ENCODE results near the gene ALCAM.

The ALCAM gene

DNA sequence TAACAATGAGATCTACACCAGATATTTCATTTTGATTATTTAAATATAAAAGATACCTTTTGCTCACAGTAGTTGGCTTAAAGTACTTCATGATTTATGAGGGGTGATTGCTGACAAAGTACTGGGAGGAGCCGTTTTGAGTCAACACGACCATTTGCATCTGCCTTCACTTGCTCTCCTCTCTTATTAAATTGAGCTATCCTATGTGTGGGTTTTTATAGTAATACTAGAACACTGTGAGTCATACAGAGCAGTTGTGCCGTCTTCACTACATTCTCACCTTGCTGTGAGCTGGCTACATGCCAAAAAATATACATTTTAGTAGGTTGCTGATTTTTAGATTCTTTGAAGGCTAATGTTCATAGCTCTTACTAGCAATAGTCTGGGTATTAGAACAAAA is 161.2 kb downstream of the ALCAM start:
- TF ChIP-seq, protein P1, sequence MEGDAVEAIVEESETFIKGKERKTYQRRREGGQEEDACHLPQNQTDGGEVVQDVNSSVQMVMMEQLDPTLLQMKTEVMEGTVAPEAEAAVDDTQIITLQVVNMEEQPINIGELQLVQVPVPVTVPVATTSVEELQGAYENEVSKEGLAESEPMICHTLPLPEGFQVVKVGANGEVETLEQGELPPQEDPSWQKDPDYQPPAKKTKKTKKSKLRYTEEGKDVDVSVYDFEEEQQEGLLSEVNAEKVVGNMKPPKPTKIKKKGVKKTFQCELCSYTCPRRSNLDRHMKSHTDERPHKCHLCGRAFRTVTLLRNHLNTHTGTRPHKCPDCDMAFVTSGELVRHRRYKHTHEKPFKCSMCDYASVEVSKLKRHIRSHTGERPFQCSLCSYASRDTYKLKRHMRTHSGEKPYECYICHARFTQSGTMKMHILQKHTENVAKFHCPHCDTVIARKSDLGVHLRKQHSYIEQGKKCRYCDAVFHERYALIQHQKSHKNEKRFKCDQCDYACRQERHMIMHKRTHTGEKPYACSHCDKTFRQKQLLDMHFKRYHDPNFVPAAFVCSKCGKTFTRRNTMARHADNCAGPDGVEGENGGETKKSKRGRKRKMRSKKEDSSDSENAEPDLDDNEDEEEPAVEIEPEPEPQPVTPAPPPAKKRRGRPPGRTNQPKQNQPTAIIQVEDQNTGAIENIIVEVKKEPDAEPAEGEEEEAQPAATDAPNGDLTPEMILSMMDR (IDR thresholded peaks at IDR 0.05; ENCODE audit: low read length, missing control alignments): no peak
- DNase-seq (ENCODE audit: low read depth): no peak
- no peak overlapping the region for H3K4me3 ChIP-seq (replicated peaks; ENCODE audit: low read depth, low read length)

DNA sequence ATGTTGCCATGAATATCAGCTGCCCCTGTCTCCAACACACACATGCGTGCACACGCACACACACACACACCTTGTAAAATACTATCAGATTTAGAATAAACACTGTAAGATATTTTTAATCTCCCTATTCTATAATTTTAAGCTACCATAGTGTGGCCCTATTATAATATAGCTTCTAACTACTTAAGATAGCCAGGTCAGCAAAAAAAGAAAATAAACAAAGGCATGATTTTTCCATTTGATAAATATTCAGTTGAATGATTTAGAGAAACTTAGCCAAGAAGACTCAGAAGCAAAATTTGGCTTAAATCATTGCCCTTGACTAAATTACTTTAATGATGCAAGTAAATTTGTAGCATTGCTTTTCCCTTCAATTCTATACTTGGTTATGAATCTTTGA is 162.2 kb downstream of the ALCAM start:
- TF ChIP-seq, protein P1 (IDR thresholded peaks at IDR 0.05; ENCODE audit: low read length, missing control alignments): no peak
- H3K4me3 ChIP-seq (replicated peaks; ENCODE audit: low read depth, low read length): no peak overlapping the region
- DNase-seq (ENCODE audit: low read depth): no peak

DNA sequence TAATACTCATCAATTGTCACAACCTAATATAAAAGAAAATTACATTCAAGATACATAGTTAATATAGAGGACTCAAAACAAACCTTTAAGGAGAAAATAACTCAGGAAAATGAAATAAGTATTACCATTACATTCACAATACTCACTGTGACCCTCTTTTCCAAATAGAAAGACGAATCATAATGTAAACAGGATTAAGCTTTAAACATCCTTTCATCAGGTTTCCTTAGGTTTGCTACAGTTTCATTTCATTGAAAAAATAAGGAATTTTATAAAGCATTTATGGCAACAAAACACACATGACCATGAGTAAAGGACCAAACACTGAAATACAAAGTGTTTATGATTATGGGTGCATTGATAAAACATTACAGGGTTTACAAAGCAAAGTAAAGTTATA is 162.7 kb downstream of the ALCAM start:
- no peak overlapping the region for H3K4me3 ChIP-seq (replicated peaks; ENCODE audit: low read depth, low read length)
- DNase-seq (ENCODE audit: low read depth): no peak
- TF ChIP-seq, protein P1 (IDR thresholded peaks at IDR 0.05; ENCODE audit: low read length, missing control alignments): no peak

DNA sequence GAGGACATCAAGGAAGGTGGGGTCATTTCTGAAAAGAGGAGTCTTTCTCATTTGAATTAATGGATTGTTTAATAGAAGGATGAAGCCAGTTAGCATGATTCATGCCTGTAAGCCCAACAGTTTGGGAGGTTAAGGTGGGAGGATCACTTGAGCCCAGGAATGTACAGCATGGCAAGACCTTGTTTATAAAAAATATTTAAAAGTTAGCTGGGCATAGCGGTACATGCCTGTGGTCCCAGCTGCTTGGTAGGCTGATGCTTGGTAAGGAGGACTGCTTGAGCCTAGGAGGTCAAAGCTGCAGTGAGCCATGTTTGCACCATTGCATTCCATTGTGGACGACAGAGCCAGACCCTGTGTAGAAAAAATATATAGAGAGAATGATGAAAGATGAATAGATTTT is 165.5 kb downstream of the ALCAM start:
- H3K4me3 ChIP-seq (replicated peaks; ENCODE audit: low read depth, low read length): no peak overlapping the region
- DNase-seq (ENCODE audit: low read depth): no peak
- TF ChIP-seq, protein P1 (IDR thresholded peaks at IDR 0.05; ENCODE audit: low read length, missing control alignments): no peak

DNA sequence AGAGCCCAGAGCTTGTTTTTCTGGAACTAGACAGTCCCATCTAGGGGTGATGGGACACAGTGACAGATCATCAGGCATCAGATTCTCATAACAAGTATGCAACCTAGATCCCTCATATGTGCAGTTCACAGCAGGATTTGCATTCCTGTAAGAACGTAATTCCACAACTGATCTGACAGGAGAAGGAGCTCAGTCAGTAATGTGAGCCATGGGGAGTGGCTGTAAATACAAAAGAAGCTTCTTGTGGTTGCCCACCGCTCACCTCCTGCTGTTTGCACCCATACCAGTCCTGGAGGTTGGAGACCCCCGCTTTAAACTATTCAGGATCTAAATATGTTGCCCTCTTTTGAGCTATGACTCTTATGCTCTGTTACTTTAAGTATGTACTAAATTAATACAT is 167.3 kb downstream of the ALCAM start:
- DNase-seq (ENCODE audit: low read depth): no peak
- TF ChIP-seq, protein P1 (IDR thresholded peaks at IDR 0.05; ENCODE audit: low read length, missing control alignments): no peak
- no peak overlapping the region for H3K4me3 ChIP-seq (replicated peaks; ENCODE audit: low read depth, low read length)

DNA sequence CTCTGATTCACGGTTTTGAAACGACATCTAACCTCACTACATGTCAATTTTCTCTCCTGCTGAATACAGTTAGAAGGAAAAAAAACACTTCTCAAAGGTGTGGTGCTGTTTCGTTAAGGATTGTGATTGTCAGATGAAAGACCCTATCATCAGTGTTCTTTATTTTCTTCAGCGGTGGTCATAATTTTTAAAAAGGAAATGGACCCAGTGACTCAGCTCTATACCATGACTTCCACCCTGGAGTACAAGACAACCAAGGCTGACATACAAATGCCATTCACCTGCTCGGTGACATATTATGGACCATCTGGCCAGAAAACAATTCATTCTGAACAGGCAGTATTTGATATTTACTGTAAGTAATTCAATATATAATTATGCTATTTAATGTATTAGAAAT is 167.8 kb downstream of the ALCAM start:
- TF ChIP-seq, protein P1 (IDR thresholded peaks at IDR 0.05; ENCODE audit: low read length, missing control alignments): no peak
- no peak for DNase-seq (ENCODE audit: low read depth)

DNA sequence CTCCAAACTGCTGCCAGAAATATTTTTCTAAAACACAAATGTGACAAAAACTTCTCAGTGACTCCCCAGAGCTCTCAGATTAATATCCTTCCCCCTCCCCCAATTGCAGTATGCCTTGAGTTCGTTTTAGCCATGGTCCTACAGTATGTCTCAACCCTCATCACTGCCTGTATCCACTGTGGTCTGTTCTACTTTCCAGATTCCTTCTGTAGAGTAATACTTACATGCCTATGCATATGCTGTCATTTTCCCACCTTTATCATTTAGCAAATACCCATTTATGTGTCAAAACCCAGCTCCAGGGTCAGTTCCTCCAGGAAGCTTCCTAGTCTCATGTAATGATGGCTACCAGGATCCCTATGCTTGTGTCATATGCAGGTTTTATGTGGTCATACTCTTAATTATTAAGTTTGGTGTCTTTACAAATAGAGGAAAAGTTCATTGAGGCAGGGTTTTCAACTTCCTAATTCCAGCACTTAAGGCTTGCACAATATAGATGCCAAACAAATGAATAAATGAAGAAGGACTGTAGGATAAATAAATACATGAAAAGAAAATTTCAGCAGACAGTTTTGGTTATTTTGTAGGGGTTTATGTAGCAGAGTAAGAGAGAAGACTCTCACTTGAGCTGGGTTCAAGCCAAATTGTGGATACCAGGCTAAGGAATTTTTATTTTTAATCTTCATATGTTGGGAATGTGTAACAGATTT is 170.8 kb downstream of the ALCAM start:
- H3K4me3 ChIP-seq (replicated peaks; ENCODE audit: low read depth, low read length): no peak overlapping the region
- TF ChIP-seq, protein P1 (IDR thresholded peaks at IDR 0.05; ENCODE audit: low read length, missing control alignments): no peak
- no peak for DNase-seq (ENCODE audit: low read depth)

More for the DNA sequence above, 167.8 kb downstream of the ALCAM start:
- H3K4me3 ChIP-seq (replicated peaks; ENCODE audit: low read depth, low read length): no peak overlapping the region
